Measurements from ENCODE around the gene TMEM248. TPM values are rescaled to one million over a fixed set of nuclear protein-coding genes. Genes with fewer than 3 reads are reported as not detected.
"Not testable (repeated sequence)": the region's sequence is repeated elsewhere in the genome, so short reads cannot be mapped to it uniquely, and the experiment has no call there.

The TMEM248 gene
- total RNA-seq, 3 donors from 2014 or later = 119 to 148 (median 120) TPM

DNA sequence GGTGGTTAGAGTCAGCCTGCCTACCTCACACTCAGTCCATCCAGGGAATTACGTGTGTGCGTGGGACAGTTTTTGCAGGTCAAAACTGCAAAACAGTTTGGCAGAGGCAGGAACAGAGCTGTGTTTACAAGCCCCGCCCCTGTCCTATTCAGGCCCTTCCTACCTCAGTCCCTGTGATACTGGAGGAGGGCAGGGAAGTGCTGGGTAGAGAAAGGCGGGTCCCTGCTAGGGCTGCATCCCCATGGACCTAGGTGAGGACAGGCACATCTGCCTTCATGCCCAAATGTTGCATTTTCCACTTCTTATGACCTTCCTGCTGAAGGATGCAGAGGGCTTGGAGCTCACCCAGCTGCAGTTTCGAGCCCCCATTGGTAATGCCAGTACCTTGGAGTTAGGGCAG is 49.3 kb downstream of the TMEM248 start:
- Histone ChIP-seq H3K27ac (no peak overlapping the region), H3K4me1 (no peaks in the 10 kb centered on the region), H3K27me3 (no peaks in the 10 kb centered on the region), H3K9me3 (no peaks in the 10 kb centered on the region), H3K36me3 (no peaks in the 10 kb centered on the region), H3K4me3 (no peak overlapping the region)
- no peak for TF ChIP-seq POLR2AphosphoS5 (IDR thresholded peaks at IDR 0.05)
- no peak for TF ChIP-seq POLR2A (IDR thresholded peaks at IDR 0.05)
- TF ChIP-seq, protein P1, sequence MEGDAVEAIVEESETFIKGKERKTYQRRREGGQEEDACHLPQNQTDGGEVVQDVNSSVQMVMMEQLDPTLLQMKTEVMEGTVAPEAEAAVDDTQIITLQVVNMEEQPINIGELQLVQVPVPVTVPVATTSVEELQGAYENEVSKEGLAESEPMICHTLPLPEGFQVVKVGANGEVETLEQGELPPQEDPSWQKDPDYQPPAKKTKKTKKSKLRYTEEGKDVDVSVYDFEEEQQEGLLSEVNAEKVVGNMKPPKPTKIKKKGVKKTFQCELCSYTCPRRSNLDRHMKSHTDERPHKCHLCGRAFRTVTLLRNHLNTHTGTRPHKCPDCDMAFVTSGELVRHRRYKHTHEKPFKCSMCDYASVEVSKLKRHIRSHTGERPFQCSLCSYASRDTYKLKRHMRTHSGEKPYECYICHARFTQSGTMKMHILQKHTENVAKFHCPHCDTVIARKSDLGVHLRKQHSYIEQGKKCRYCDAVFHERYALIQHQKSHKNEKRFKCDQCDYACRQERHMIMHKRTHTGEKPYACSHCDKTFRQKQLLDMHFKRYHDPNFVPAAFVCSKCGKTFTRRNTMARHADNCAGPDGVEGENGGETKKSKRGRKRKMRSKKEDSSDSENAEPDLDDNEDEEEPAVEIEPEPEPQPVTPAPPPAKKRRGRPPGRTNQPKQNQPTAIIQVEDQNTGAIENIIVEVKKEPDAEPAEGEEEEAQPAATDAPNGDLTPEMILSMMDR (IDR thresholded peaks at IDR 0.05) = no peak
- DNase-seq (ENCODE audit: low spot score in 2 of 2) = no peak
- intact Hi-C loops (cut with DNase I; ENCODE audit: low total_unique reads) = no loop called here

DNA sequence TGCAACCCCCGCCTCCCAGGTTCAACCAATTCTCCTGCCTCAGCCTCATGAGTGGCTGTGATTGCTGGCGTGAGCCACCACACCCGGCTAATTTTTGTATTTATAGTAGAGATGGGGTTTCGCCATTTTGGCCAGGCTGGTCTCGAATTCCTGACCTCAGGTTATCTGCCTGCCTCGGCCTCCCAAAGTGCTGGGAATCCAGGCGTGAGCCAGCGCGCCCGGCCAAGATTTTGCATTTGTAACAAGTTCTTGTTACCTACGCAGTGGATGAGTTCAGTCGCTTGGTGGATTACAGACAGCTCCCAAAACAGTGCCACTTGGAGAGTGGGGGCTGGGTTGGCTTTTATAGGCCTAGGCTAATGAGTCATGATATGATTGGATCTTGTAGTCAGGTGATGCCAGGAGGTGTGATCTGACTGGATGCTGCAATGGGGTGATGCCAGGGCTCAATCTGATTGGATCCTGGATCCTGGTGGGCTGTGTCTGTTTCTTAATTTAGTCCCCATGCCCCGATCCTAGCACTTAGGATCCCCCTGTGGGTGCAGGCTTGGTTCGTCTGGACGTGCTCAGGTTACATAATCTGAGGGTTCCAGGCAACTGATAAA is 54.1 kb downstream of the TMEM248 start:
- Histone ChIP-seq H3K4me3 (no peak overlapping the region), H3K27me3 (no peaks in the 10 kb centered on the region), H3K4me1 (no peaks in the 10 kb centered on the region), H3K27ac (no peak overlapping the region), H3K36me3 (no peaks in the 10 kb centered on the region), H3K9me3 (peaks cover 0 to 3% of the 10 kb centered on the region in 2 donors)
- DNase-seq (ENCODE audit: low spot score in 2 of 2) = no peak
- intact Hi-C loops (cut with DNase I; ENCODE audit: low total_unique reads) = no loop called here
- no peak for TF ChIP-seq POLR2AphosphoS5 (IDR thresholded peaks at IDR 0.05)
- no peak for TF ChIP-seq POLR2A (IDR thresholded peaks at IDR 0.05)
- TF ChIP-seq, protein P1 (IDR thresholded peaks at IDR 0.05) = no peak

DNA sequence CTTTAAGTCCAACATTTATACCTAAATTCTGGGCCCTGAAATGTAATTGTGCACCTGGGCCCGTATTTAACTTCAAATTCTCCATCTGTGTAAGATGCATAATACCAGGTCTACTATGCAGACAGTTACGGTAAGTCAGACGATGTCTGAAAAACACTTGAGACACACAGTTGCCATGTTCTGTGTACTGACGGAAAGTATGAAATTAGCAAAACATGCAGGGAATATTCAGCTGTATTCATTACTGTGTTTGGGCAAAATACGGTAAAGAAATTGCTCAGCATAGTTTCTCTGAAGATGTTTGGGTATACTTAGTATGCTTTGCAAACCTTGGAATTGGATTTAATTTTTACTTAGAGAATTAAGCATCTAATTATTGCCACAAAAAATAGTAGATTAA is 57.3 kb downstream of the TMEM248 start:
- H3K4me3 ChIP-seq; H3K36me3 ChIP-seq; intact Hi-C loops (cut with DNase I; ENCODE audit: low total_unique reads); H3K27ac ChIP-seq; H3K4me1 ChIP-seq; H3K9me3 ChIP-seq; DNase-seq (ENCODE audit: low spot score in 2 of 2); H3K27me3 ChIP-seq: not testable (repeated sequence)

DNA sequence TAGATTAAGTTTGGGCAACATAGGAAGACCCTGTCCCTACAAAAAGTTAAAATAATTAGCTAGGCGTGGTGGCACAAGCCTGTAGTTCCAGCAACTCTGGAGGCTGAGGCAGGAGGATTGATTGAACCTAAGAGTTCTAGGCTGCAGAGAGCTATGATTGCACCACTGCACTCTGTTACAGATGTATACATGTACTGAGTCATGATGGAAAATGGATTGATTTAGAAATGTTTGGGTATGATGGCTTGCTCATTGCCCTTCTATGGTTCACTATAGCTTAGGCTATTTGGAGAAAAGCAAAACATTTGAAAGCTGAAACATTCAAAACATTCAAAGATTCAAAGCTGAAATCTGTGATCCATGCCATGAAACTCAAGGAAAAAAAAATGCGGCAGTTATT is 58.0 kb downstream of the TMEM248 start:
- H3K4me3 ChIP-seq; DNase-seq (ENCODE audit: low spot score in 2 of 2); H3K27ac ChIP-seq; intact Hi-C loops (cut with DNase I; ENCODE audit: low total_unique reads); H3K9me3 ChIP-seq; H3K4me1 ChIP-seq; H3K36me3 ChIP-seq; H3K27me3 ChIP-seq: not testable (repeated sequence)

DNA sequence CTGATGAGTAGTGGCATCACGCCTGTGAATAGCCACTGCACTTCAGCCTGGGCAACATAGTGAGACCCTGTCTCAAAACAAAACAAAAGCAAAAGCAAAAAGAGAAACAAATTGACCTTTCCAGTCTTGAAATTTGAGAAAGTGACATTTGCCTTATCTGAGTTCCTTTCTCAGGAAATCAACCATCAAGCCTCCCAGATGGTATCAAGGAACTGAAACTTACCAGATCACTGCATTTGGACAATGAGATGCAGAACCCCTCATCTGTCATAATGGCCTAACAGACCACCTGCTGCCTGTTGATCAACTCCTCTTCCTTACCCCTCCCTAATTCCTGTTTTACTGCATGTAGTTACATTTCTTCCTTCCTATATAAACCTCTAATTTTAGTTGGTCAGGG is 59.3 kb downstream of the TMEM248 start:
- H3K4me1 ChIP-seq; intact Hi-C loops (cut with DNase I; ENCODE audit: low total_unique reads); DNase-seq (ENCODE audit: low spot score in 2 of 2); H3K36me3 ChIP-seq; H3K27me3 ChIP-seq; H3K27ac ChIP-seq; H3K9me3 ChIP-seq; H3K4me3 ChIP-seq: not testable (repeated sequence)

DNA sequence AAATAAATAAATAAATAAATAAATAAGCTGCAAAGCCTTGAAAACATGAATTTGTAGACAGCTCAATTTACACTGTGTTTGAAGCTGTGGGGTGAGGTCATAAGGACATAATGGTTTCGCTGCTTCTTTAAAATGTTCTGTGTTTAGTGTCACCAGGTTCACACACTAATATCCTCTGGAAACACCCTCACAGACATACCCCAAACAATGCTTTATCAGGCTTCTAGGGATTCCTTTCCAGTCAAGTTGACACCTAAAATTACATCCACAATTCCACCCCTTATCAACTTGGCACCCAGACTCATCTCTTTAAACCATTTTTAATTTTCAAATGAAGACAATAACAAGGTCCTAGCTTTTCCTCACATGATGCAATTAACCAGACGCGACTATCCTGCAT is 68.5 kb downstream of the TMEM248 start:
- H3K27me3 ChIP-seq; H3K36me3 ChIP-seq; DNase-seq (ENCODE audit: low spot score in 2 of 2); intact Hi-C loops (cut with DNase I; ENCODE audit: low total_unique reads); H3K4me1 ChIP-seq; H3K9me3 ChIP-seq; H3K27ac ChIP-seq; H3K4me3 ChIP-seq: not testable (repeated sequence)

DNA sequence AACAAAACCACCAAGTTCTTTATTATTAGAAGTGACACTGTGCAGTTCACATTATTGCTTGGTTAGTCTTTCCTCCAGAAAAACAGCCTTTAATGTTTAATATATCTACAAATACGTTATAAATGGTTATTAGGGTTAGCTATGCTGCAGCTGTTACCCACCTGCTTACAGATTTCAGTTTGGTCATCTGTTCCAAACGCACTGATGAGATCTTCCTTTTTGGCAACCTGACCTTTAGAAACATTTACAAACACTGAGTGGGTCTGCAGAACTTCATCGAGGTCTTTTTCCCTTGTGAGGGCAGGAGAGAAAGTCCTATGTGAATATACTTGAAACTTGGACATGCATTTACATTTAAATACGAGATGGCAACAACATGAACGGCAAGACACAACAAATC is 73.0 kb downstream of the TMEM248 start:
- H3K9me3 ChIP-seq; H3K4me1 ChIP-seq; intact Hi-C loops (cut with DNase I; ENCODE audit: low total_unique reads); H3K27me3 ChIP-seq; H3K36me3 ChIP-seq; DNase-seq (ENCODE audit: low spot score in 2 of 2): not testable (repeated sequence)
- Histone ChIP-seq H3K4me3 (peak overlapping the region; percentile 63 to 83 (median 78)), H3K27ac (peak overlapping the region; percentile 98 to 99)

DNA sequence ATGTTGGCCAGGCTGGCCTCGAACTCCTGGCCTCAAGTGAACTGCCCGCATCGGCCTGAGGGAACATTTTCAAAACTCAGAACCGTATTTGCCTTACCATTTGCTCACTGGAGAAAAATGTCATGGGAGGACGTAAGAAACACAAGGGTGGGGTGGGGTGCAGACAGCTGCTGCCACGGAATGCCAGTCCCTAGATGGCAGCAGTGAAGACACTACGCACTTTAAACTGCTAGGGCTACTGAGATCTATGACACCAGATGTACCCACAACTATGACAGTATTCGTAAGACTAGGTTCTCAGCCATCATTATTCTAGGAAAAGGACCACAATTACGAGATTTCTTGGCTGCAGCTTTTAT is 73.6 kb downstream of the TMEM248 start:
- H3K4me1 ChIP-seq; intact Hi-C loops (cut with DNase I; ENCODE audit: low total_unique reads); H3K9me3 ChIP-seq; H3K27me3 ChIP-seq; H3K36me3 ChIP-seq: not testable (repeated sequence)
- peak overlapping the region; percentile 98 to 99 for H3K27ac ChIP-seq
- DNase-seq (ENCODE audit: low spot score in 2 of 2) = peak; percentile 63 to 80
- H3K4me3 ChIP-seq = peak overlapping the region; percentile 63 to 83 (median 78)
- TF ChIP-seq POLR2AphosphoS5 (IDR thresholded peaks at IDR 0.05) (peak; percentile 34 to 82 (median 46)), POLR2A (IDR thresholded peaks at IDR 0.05) (peak; percentile 46)
- TF ChIP-seq, protein P1 (IDR thresholded peaks at IDR 0.05) = peak; percentile 10 to 40 (median 30)
